ENCODE data around the gene SLC33A1. TPM values are rescaled to one million over a fixed set of nuclear protein-coding genes. Genes with fewer than 3 reads are reported as not detected.

Gene SLC33A1
- total and polyA plus RNA-seq, 2 experiments from 2014 or later, result 12.5 to 33.5 TPM

DNA sequence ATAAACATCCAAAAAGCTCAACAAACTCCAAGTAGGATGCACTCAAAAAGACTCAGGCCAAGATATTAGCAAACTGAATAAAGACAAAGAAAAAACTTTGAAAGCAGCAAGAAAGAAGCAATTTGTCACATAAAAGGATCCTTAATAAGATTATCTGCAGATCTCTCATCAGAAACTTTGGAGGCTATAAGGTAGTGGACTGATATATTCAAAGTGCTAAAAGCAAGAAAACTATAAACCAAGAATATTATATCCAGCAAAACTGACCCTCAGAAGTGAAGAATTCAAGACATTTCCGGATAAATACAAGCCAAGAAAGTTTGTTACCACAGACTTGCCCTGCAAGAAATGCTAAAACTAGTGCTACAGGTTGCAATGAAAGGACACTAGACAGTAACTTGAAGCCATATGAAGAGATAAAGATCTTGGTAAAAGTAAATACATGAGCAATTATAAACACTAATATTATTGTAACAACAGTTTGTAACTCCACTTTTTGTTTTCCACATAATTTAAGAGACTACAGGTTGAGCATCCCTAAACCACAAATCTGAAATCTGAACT is 71.8 kb downstream of the SLC33A1 start:
- H3K36me3 Mint-ChIP-seq (ENCODE audit: low read depth), result peaks cover 18% of the 10 kb centered on the region
- Histone ChIP-seq H3K4me2 (no peak overlapping the region), H3F3A (replicated peaks; ENCODE audit: low read depth) (no peaks in the 10 kb centered on the region), H3K4me1 (ENCODE audit: insufficient read depth) (no peaks in the 10 kb centered on the region), H3K4me3 (no peak overlapping the region), H3K9me2 (ENCODE audit: insufficient read depth) (no peaks in the 10 kb centered on the region), H4K20me1 (replicated peaks; ENCODE audit: insufficient read depth) (no peaks in the 10 kb centered on the region), H3K27me3 (ENCODE audit: insufficient read depth) (no peaks in the 10 kb centered on the region), H2AFZ (no peak overlapping the region), H3K27ac (ENCODE audit: low read depth) (peak overlapping the region; percentile 11; the same call in 1 of the 2 replicates), H3K36me3 (ENCODE audit: insufficient read depth) (no peaks in the 10 kb centered on the region), H3K79me2 (replicated peaks; ENCODE audit: insufficient read depth) (no peaks in the 10 kb centered on the region)
- DNase-seq (ENCODE audit: low spot score), result no peak
- no peaks in the 10 kb centered on the region for H3K27me3 Mint-ChIP-seq (ENCODE audit: insufficient read depth, low read depth, poor library complexity)
- H3K27ac Mint-ChIP-seq, result no peak overlapping the region
- H3K4me1 Mint-ChIP-seq, result peaks cover 5% of the 10 kb centered on the region; the same call in 2 of the 3 replicates
- H3K9me3 Mint-ChIP-seq, result peaks cover 5% of the 10 kb centered on the region
- no peak overlapping the region for H3K4me3 Mint-ChIP-seq
- ATAC-seq, result no peak
- TF ChIP-seq, protein P1, sequence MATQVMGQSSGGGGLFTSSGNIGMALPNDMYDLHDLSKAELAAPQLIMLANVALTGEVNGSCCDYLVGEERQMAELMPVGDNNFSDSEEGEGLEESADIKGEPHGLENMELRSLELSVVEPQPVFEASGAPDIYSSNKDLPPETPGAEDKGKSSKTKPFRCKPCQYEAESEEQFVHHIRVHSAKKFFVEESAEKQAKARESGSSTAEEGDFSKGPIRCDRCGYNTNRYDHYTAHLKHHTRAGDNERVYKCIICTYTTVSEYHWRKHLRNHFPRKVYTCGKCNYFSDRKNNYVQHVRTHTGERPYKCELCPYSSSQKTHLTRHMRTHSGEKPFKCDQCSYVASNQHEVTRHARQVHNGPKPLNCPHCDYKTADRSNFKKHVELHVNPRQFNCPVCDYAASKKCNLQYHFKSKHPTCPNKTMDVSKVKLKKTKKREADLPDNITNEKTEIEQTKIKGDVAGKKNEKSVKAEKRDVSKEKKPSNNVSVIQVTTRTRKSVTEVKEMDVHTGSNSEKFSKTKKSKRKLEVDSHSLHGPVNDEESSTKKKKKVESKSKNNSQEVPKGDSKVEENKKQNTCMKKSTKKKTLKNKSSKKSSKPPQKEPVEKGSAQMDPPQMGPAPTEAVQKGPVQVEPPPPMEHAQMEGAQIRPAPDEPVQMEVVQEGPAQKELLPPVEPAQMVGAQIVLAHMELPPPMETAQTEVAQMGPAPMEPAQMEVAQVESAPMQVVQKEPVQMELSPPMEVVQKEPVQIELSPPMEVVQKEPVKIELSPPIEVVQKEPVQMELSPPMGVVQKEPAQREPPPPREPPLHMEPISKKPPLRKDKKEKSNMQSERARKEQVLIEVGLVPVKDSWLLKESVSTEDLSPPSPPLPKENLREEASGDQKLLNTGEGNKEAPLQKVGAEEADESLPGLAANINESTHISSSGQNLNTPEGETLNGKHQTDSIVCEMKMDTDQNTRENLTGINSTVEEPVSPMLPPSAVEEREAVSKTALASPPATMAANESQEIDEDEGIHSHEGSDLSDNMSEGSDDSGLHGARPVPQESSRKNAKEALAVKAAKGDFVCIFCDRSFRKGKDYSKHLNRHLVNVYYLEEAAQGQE (IDR thresholded peaks at IDR 0.05; ENCODE audit: unreplicated experiment), result no peak
- no peak for TF ChIP-seq NANOG (IDR thresholded peaks at IDR 0.05; ENCODE audit: borderline replicate concordance)
- no peak for TF ChIP-seq CREB1 (CRISPR knock-in tag; IDR thresholded peaks at IDR 0.05; ENCODE audit: low read depth)
- no peak for TF ChIP-seq ZNF114 (CRISPR knock-in tag; IDR thresholded peaks at IDR 0.05)
- no peak for TF ChIP-seq STAT1 (IDR thresholded peaks at IDR 0.05; ENCODE audit: unreplicated experiment)
- TF ChIP-seq, protein P2, sequence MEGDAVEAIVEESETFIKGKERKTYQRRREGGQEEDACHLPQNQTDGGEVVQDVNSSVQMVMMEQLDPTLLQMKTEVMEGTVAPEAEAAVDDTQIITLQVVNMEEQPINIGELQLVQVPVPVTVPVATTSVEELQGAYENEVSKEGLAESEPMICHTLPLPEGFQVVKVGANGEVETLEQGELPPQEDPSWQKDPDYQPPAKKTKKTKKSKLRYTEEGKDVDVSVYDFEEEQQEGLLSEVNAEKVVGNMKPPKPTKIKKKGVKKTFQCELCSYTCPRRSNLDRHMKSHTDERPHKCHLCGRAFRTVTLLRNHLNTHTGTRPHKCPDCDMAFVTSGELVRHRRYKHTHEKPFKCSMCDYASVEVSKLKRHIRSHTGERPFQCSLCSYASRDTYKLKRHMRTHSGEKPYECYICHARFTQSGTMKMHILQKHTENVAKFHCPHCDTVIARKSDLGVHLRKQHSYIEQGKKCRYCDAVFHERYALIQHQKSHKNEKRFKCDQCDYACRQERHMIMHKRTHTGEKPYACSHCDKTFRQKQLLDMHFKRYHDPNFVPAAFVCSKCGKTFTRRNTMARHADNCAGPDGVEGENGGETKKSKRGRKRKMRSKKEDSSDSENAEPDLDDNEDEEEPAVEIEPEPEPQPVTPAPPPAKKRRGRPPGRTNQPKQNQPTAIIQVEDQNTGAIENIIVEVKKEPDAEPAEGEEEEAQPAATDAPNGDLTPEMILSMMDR (conservative IDR thresholded peaks at IDR 0.05; ENCODE audit: low read depth in 2 of 2), result no peak
- no peak for TF ChIP-seq JUNB (IDR thresholded peaks at IDR 0.05; ENCODE audit: unreplicated experiment)
- TF ChIP-seq POLR2AphosphoS5 (IDR thresholded peaks at IDR 0.05; ENCODE audit: low read depth), result no peak
- no peak for TF ChIP-seq EZH2phosphoT487 (IDR thresholded peaks at IDR 0.05; ENCODE audit: unreplicated experiment)
- TF ChIP-seq, protein P3, sequence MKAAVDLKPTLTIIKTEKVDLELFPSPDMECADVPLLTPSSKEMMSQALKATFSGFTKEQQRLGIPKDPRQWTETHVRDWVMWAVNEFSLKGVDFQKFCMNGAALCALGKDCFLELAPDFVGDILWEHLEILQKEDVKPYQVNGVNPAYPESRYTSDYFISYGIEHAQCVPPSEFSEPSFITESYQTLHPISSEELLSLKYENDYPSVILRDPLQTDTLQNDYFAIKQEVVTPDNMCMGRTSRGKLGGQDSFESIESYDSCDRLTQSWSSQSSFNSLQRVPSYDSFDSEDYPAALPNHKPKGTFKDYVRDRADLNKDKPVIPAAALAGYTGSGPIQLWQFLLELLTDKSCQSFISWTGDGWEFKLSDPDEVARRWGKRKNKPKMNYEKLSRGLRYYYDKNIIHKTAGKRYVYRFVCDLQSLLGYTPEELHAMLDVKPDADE (IDR thresholded peaks at IDR 0.05), result no peak
- no peak for TF ChIP-seq ZNF331 (CRISPR knock-in tag; IDR thresholded peaks at IDR 0.05; ENCODE audit: low read depth)

Measured in GM23338 (cell line).